ENCODE results near the gene DKKL1.

Gene DKKL1

DNA sequence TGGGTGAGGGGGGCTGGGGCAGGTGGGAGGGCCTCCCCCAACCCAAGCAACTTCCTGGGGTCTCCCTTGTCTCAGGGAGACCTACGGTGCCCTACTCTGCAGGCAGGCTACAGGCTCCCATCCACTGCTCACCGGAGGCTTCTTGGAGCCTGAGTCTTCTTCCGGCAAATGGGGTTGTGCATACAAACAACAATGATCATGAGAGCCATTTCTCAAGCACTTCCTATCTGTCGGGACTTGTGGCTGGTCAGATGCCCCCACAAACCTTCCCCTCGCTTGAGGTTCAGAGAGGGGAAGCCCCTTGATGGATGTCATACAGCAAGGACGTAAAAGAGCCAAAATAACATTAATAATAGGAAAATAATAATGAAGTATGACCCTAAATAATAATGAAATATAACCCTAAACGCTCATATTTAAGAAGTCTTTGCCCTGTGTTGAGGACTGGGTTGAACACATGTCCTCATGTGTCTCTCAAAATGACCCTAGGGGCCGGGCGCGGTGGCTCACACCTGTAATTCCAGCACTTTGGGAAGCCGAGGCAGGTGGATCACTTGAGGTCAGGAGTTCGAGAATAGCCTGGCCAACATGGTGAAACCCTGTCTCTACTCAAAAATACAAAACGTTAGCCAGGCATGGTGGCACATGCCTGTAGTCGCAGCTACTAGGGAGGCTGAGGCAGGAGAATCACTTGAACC, 27.7 kb upstream of the DKKL1 start:
- H3K27ac ChIP-seq = no peak overlapping the region
- TF ChIP-seq, protein P1, sequence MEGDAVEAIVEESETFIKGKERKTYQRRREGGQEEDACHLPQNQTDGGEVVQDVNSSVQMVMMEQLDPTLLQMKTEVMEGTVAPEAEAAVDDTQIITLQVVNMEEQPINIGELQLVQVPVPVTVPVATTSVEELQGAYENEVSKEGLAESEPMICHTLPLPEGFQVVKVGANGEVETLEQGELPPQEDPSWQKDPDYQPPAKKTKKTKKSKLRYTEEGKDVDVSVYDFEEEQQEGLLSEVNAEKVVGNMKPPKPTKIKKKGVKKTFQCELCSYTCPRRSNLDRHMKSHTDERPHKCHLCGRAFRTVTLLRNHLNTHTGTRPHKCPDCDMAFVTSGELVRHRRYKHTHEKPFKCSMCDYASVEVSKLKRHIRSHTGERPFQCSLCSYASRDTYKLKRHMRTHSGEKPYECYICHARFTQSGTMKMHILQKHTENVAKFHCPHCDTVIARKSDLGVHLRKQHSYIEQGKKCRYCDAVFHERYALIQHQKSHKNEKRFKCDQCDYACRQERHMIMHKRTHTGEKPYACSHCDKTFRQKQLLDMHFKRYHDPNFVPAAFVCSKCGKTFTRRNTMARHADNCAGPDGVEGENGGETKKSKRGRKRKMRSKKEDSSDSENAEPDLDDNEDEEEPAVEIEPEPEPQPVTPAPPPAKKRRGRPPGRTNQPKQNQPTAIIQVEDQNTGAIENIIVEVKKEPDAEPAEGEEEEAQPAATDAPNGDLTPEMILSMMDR (conservative IDR thresholded peaks at IDR 0.05) = no peak
- TF ChIP-seq ZFX (IDR thresholded peaks at IDR 0.05) = no peak

- no peak overlapping the region for H3K27ac ChIP-seq
- TF ChIP-seq ZFX (IDR thresholded peaks at IDR 0.05) = no peak
- TF ChIP-seq, protein P1 (conservative IDR thresholded peaks at IDR 0.05) = no peak
Observed at GRCh38 chr19:49336482-49337266, 27.0 kb upstream of the DKKL1 start.

DNA sequence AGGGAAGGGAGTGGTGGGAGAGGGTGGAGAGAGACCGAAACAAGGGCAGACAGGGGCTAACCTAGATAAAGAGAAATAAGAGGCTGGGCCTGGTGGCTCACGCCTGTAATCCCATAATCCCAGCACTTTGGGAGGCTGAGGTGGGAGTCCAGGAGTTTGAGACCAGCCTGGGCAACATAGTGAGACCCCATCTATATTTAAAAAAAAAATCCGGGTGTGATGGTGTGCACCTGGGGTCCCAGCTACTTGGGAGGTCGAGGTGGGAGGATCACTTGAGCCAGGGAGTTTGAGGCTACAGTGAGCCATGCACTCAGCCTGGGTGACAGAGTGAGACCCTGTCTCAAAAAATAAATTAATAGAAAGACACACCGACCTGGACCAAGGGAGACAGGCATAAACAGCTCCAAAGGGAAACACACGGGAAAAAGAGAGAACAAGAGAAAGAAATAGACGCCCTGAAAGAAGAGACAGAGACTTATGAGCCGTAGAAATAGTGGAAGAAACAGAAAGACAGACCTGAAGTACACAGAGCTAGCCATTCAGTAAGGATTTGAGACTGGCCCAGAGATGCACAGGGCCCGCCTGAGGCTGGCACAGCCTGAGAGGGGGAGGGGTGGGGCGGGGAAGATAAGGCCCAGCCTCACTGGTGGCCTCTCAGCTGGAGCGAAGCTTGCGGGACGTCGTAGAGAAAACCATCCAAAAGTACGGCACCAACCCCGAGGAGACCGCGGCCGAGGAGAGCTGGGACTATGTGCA, 26.2 kb upstream of the DKKL1 start:
- TF ChIP-seq ZFX (IDR thresholded peaks at IDR 0.05) = no peak
- TF ChIP-seq, protein P1 (conservative IDR thresholded peaks at IDR 0.05) = no peak
- H3K27ac ChIP-seq = no peak overlapping the region

GRCh38 chr19:49338023-49338677, 25.5 kb upstream of the DKKL1 start:
- TF ChIP-seq, protein P1 (conservative IDR thresholded peaks at IDR 0.05) = no peak
- H3K27ac ChIP-seq = no peak overlapping the region

DNA sequence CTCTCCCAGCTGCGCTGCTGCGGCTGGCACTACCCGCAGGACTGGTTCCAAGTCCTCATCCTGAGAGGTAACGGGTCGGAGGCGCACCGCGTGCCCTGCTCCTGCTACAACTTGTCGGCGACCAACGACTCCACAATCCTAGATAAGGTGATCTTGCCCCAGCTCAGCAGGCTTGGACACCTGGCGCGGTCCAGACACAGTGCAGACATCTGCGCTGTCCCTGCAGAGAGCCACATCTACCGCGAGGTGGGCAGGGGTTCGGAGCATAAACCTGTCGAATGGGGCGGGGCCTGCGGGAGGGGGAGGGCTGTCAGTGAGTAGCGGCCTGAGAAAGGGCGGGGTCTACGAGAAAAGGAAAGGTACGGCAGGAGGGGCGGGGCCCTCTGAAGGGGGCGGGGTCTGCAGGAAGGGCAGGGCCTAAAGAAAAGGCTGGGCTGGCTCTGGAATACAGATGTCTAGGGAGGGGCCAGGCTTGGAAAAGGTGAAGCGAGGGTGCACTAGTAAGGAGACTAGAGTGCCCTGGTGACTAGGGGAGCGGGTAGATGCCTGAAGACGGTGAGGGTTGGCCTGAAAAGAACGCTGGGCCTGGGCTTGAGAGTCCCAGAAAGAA, 24.9 kb upstream of the DKKL1 start:
- no peak overlapping the region for H3K27ac ChIP-seq
- no peak for TF ChIP-seq ZFX (IDR thresholded peaks at IDR 0.05)
- TF ChIP-seq, protein P1 (conservative IDR thresholded peaks at IDR 0.05) = no peak

DNA sequence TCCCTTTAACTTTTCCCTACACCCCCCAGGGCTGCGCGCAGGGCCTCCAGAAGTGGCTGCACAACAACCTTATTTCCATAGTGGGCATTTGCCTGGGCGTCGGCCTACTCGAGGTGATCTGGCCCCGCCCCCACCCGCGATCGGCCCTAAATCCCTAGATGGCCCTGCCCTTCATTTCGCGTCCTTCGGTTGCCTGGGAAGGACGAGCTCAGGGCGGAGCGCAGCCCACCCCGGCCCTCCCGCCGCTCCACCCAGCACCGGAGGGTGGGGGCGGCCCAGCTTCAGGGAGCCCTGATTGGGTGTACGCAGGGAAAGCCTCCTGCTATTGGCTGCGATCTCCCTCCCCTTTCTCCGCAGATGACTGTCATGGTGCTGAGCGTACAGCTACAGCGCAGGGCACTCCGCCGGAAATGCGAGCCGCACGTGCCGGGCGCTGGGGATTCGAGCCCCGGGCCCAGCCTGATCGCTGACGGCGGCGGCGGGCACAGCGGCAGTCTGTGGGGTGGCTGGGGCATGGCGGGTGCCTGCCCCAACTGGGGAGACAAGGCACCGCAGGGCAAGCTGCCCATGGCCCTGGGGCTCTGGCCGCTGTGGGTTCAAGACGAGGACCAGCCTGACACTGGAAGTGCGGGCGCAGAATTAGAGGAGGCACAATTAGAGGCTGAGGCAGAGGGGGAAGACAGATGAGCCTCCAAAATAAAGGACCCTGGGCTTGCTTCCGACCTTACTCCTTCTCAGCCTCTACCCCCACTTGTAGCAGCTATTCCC, 24.2 kb upstream of the DKKL1 start:
- TF ChIP-seq, protein P1 (conservative IDR thresholded peaks at IDR 0.05) = no peak
- TF ChIP-seq ZFX (IDR thresholded peaks at IDR 0.05) = no peak
- H3K27ac ChIP-seq = no peak overlapping the region
